Superior temporal gyrus (tissue), 1 donor: ENCODE results near the gene YARS1.

Experiments used
- DNase-seq: peaks from one replicate; pipeline ENCODE4 v3.0.0-alpha.2; 2016; ENCODE audit errors: extremely low spot score

The YARS1 gene

DNA sequence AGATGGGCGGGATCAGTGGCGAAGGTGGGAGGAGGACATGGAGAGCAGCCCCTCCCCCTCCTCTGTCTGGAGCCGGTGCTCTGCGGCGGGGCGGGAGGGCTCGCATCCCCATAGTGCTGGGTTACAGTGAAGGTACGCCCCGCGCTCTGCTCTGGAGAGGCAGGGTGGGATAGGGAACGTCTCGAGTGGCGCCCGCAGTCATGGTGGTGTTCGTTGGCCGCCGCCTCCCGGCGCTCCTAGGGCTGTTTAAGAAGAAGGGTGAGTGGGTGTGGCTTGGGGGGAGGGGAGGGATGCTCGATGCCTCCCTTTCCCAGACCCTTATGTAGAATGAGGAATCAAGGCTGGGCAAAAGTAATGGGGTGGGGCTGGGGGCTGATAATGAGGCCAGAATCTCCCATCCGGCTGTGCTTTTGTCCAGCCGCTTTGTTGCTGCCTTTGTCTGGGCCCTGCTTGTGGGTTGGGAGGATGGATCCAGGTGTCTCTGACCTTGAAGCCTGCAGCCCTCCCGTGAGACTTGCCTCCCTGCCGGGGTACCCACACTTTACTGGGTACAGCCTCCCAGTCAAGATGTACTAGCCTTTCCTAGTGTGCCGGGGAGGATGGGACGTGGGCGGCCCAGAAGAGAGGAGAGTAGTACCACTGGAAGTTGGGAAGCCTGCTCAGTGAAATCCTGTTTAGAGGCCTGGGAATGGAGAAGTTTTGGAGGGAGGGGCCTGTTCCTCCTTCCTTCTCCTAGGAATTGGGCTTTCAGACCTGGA is 51.4 kb downstream of the YARS1 start:
- no peak for DNase-seq

DNA sequence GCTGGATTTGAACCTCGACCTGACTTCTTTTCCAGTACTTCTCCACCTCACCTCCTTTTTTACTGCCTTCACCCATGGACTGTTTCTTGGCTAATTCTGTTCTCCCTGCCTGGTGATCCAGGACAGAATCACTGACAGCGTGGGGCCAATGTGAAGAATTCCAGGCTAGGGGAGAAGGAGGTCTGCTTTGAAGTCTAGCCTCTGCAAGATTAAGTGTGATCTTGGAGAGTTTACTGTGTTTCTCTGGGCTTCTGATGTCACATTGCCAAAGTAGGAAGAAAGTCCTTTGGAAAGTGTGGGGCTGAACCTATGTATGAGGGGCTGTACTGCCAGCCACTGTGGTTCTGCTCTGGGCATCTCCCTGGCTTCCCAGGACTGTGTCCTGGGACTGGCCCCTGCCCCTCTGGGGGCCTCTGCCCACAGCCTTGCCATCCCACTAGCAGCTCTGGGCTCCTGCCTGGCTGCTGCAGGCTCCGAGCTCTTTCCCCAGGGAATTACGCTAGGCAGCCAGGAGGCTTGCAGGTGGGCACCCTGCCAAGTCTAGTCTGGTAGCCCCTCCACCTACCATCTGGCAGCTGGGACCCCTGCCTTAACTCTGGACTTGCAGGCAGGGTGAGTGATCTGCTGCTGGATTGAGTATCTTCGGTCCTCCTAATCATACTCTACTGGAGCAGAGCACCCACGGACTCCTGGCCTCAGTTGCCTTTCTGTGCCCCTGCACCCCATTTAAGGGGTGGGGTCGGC is 52.2 kb downstream of the YARS1 start:
- DNase-seq: no peak

DNA sequence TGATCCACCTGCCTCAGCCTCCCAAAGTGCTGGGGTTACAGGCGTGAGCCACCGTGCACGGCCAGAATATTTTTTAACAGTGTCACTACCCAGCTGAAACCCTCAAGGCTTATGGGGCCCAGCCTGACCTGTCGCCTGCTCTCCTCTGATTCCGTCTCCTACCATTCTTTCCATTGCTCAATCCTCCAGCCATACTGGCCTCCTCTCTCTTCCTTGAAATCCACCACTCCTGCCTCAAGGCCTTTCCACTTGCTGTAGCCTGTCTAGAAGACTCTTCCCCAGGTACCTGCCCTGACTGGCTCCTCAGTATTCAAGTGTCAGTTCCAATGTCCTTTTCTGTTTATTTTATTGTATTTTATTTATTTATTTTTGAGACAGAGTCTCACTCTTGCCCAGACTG is 53.9 kb downstream of the YARS1 start:
- DNase-seq: no peak

DNA sequence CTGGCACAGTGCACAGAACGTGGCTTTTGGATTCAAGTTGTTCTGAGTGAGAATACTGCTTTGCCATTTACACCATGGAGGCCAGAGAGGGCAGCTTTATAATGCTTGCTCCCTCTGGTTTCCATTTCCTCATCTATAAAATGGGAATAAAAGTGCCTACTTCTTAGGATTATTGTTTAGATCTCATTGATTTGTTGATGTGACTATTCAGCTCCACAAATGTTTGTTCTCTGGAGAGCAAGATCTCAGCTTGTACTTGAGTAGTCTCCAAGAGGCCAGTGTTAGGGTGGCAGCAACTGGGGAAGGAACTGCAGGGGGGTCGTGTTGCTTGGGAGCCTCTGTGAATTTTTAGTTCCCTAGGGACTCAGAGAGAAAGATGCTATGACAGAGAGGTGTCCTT is 55.2 kb downstream of the YARS1 start:
- no peak for DNase-seq

DNA sequence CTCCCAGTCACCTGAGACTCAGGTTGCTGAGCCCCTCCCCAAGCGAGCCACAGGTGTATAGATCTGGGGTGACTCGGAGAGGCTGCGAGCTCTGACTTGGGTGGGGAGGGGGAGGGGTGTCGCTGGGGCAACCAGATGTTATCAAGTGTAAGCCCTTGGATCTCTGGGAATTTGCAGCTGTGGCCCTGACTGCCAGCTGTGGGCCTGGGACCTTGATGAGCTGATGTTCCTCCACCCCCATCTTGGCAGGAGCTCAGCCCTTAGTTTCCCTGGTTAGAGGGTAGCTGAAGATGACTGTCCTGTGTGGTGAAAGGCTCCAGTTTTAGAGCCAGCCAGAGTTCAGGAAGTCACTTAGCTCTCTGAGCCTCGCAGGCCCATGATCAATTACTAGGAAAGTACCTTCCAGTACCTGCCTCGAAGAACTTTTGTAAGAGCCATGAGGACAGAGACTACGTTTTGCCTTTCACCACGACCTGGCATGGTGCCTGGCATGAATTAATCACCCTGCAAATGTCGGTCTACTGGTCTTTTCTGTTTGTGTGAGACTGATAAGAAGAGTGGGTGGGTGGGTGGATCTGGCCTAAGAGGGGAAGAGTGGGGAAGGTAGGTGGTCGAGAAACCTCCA is 55.8 kb downstream of the YARS1 start:
- no peak for DNase-seq

DNA sequence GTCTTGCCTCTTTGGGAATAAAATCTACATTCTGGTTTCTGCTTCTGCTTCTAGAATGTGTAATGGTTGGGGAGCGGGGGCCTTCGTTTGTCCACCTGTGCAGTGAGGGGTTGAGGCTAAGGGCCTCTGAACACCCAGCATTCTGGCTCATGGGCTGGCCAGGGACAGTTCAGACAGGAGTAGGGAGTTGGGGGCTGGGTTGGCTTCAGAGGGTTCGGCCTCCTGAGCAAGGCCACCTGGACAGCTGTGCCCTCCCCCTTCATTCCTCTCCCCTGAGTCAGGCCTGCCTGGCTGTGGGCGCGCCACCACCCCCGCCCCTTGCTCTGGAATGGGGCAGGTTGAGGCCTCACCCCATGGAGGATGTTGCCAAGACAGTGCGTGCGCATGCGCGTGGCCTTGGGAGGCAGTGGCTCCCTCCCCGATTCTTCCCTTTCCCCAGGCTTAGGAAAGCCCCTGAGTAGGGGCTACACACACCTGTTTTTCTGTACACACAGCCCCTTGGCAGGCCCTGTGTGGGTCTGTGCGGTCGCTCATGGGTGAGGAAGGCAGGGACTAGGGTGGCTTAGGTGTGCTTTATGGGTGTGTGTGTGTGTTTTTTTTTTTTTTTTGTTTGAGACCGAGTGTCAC is 57.0 kb downstream of the YARS1 start:
- no peak for DNase-seq

DNA sequence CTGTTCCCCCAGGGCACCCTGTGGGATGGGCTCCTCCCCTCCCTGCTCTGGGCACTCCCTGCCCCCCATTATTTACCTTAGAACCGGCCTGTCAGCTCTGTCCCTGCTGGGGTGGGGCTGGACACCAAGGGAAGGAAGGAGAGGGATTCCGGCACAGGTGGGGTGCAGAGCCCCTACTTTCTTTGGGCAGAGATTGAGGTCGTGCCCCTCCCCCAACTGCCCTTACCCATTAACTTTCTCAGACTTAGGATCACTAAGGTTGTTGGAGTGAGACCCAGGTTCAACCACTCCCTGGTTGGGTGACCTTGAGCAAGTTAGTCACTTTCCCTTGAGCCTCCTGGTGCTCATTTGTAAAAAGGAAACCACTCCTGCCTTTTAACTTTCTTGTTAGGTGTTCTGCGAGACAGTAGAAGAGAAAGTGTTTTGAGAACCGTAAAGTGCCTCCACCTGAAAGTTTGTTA is 57.6 kb downstream of the YARS1 start:
- no peak for DNase-seq

DNA sequence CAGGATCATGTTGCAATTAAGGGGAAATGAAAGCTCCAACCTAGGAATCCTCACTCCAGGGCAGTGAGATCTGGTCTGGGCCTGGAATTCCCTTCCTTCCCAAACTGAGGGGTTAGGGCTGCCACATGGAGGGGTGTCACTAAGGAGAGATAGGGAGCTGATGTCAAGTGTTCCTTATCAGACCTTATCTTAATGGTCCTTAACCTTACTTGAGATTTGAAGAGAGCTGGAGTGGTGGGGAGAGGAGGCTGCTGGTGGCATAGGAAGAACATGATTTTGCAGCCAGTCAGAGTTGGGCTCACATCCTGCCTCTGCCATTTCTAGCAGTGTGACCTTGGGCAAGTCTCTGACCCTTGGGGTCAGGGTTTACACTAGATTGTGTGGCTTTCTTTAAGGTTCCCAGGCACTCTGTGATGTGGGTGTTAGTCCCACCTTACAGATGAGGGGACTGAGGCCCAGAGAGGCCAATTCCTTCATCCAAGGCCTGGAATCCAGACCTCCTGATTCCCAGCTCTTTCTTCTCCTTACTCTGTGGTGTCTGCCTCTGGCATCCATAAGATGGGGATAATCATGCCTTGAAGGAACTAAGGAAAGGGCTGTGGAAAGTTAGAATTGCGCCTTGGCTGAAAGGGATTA is 58.2 kb downstream of the YARS1 start:
- DNase-seq: no peak

DNA sequence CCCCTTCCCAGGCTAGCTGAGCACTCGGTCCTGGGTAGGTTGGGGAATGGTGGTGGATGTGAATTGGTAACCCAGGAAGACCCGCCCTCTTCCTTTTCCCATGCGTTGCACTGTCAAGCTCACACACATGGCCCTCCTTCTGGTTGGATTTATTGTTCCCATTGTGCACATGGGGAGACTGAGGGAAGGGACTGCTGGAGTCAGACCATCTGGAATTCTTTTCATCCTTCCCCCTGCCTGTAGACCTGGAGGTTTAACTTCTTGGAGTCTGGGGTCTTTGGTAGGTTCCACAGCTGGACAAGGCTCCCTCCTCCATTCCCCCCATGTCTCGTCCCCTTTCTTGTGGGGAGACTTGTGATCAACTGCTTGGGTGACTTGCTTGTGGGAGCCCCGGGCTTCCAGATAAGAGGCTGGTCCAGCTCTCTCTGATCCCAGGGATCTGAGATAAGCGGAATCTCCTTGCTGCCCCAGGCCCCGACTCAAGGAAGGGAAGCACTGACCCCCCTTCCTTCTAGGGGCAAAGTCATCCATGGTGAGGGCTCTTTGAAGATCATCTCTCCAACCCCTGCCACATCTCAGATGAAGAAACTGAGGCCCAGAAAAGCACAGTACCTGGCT is 58.9 kb downstream of the YARS1 start:
- no peak for DNase-seq

DNA sequence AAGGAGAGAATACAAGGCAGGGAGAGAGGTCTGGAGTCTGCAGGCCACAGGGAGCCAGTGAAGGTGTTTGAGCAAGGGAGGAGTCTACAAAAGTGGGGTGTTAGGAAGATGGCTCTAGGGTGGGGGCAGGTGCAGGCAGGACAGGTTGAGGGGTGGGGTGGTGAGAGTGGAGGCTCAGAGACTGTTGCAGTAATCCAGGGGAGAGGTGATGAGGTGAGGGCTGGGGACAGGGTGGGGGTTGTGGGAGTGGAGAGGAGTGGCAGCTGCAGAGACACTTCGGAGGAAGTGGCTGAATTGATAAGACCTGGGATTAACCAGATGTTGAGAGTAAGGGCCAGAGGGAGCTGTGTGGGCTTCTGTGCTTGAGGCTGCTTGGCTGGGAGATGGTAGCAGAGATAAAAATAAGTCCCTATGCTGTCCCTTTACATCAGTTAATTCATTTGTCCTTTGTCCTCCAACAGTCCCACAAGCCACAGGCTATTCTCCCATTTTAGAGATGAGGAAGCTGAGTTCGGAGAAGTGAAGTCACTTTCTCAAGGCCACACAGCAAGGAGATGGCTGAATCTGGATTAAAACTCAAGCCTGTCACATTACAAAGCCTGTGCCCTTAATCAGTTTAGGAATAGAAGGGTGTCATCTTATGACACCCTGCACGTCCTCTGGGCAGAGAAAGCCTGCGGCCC is 59.8 kb downstream of the YARS1 start:
- no peak for DNase-seq

DNA sequence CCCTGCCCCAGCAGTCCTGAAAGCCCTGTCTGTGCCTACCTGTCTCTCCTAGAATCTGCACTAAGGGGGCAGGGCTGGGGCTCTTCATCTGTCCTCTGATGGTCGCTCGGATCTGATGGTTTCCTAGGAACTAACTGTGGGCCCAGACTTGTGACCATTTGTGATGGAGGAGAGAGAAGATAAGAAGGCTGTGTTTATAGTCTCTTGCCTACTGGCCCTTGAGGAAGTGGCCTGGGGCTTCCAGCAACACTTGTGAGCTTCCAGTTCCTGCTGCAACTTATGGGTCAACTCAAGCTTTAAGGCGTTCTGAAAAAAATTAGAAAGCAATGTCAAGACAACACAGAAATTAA is 61.4 kb downstream of the YARS1 start:
- DNase-seq: no peak

DNA sequence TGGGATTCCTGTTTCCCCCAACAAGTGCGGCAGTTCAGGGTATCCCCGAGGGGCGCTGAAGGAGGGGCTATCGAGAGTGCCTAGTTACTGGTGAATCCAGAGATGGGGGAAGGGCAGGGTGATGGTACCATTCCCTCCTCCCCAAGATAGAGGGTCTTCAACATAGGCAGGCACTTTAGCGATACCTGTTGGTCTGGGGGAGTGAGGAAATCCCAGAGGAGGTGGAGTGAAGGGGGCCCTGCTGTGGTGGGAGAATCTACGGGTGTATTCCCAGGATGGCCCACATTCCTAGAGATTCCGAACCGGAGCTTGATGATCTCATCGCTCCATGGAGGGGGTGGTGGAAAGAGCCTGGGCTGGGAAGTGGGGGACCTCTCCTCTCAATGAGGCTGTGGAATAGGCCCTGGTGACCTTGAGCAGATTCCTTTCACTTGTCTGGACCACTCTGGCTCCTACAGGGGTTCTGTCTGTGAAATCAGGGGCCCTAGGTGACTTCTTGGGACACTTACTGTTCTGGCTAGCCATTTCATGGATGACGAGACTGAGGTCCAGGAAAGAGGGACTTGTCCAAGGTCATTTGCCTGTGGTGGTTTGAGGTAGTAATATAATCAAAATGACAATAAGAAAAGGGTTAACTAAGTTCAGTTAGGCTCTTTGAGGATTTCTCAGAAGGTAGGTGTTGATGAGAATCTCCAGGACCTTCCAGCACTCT is 61.9 kb downstream of the YARS1 start:
- DNase-seq: peak; percentile 48

DNA sequence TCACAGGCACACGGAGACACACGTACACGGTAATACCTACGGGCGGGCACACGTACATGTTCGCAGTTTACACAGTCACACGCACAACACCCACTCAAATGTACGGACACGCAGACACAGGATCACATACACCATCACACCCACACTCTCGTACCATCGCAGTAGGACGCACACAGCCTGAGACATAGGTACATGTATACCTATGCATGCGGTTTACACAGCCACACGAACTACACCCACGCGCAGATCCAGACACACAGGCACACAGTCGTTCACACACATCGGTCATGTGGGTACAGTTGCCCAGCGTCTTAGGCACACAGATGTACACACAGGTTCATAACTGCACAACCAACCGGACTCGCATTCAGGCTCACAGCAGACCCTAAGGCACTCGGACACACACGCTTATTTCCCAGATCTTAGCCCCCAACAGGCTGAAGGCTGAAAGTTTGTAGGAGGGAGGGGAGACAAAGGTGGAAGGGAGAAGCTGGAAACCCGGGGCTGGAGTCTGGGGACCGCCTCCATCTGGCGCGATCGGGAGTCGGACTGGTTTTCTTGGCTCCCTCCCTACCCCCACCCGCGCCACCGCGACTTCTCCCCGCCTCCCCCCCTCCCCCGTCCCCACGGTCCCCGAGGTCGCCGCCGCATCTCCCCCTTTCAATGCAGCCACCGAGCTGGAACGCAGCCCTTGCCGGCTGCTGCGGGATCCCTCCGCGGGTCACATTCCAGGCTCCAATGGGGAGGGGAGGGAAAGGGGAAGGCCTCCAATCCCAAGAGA is 62.7 kb downstream of the YARS1 start:
- peak; percentile 49 for DNase-seq

DNA sequence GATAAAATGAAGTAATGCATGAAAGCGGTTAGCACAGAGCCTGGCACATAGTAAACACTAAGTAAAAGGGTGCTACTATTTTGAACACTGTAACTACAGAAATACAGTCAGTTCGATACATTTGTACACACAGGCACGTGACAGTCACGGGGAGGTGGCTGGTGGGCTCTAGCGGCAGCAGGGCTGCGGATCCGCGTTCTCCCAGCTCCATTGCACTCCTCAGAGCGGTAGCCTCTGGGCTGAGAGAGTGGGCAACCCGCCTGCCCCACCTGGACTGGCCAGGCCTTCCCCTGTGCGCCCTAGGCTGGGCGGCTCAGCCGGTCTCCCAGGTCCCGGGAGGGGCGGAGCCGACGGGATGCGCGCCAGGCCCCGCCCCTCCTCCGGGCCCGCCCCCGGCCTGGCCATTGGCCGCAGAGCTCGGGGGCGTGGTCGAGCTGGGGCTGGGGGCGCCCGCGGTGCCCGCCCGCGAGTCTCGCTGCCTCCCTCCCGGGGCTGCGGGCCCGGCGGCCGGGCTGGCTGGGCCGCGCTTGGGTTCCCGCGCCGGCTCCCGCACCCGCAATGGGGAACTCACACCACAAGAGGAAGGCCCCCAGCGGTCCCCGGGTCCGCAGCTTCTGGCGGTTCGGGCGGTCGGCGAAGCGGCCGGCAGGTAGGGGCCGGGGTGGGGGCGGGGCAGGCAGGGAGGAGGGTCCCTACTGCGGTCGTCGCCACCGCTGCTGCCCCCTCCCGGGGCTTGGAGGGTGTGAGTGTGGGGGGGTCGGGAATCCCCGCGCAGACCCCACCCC is 63.4 kb downstream of the YARS1 start:
- DNase-seq: peak; percentile 60

DNA sequence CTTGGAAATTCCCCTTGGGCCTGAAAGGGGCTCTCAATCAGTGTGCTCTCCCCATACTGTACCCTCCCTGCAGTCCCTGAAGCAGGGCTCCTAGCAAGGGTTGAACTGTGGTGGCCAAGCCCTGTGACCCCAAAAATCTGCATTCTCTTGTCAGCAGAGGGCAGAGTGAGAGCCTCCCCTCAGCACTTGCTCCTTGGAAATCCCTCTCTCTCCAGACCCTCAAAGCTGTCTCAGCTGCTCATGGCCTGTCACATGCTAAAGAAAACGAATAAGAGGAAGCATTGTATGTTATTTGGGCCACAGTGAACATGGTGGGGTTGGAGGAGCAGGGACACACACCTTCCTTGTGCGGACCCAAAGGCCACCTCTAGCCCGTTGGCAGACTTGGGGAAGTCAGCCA is 67.4 kb downstream of the YARS1 start:
- no peak for DNase-seq

DNA sequence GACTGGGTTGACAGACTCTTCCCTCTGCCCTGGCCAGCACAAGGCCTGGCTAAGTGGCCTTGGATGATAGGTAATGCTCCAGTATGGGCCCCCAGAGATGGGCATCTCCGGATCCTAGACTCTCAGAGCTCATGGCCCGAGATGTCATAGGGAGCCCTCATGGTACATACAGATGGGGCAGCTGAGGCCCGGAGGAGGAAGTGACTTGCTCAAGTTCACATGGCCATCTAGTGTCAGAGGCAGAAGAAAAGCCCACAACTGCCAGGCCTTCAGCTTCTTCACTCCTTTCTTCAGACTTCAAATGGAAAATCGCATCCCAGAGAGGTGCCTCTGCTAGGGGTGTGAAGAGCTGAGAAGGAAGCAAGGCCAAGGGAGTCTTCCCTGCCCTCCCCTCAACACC is 67.8 kb downstream of the YARS1 start:
- DNase-seq: no peak

DNA sequence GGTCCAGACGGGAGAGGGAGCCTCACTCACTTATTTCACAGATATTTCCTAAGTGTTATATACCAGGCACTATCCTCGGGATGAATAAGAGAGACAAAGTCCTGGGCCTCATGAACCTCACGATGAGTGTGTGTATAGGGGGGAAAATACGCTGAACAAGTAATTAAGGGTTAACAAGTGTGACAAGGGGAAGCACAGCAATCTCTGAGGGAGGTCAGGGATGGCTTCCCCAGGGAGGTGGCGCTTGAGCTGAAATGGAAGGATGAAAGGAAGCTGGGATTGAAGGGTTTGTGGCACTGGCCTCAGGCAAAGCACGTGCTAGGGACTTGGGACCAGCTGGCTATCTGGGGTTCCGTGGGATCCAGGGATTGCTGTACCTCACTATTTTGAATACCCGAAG is 68.2 kb downstream of the YARS1 start:
- no peak for DNase-seq

DNA sequence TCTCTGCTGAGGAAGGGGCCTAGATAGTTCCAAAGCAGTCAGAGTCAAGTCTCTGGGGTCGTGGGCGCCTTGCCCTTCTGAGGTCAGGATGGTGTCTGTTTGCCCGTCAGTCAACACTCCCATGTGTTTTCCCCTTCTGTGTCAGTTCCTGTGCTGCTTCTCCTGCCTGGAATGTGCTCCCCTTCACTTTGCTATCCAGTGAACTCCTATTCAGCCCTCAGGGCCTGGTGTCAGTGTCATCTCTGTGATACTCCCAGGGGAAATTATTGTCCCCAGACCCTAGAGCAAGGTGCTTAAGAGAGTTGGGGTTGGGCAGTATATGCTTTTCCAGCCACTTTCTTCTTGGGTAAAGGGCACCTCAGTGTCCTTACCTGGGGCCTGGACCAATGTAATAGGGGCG is 68.8 kb downstream of the YARS1 start:
- DNase-seq: no peak

DNA sequence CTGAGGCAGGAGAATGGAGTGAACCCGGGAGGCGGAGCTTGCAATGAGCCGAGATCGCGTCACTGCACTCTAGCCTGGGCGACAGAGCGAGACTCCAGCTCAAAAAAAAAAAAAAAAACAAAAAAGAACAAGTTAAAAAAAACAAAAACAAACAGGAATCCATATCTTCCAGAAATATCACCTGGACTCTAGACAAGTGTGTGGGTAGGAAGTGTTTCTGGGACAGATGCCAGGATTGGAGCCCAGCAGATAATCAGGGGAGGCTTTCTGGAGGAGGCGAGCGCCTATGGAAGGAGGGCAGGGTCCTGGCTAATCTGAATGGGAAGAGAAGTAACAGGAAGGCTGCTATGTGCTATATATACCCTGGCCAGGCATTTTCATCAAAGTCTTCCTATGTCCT is 71.0 kb downstream of the YARS1 start:
- no peak for DNase-seq
